Fibroblast of villous mesenchyme (primary cell): ENCODE results near the gene EFTUD2. TPM values are rescaled to one million over a fixed set of nuclear protein-coding genes. Genes with fewer than 3 reads are reported as not detected.
A peak's percentile ranks its signal among the peaks of the same experiment; 100 is the strongest.

Source experiments
- DNase-seq: peaks from one replicate; pipeline ENCODE4 v3.0.0-alpha.2; 2010; ENCODE audit warnings: low read depth
- H3K4me3 ChIP-seq: 2 replicates; pipeline ENCODE4 v1.5.1; 2011; ENCODE audit warnings: low read depth, mild to moderate bottlenecking, low read length
- CTCF ChIP-seq: IDR thresholded peaks from 2 replicates; pipeline ENCODE4 v1.5.1; 2012; ENCODE audit warnings: low read depth, mild to moderate bottlenecking, low read length; ENCODE audit not compliant: insufficient read depth
- small RNA-seq: library from RNA; depleted of rRNA; stranded (forward); fragments of <200 nt; gene quantifications from one replicate; pipeline ENCODE3, GENCODE V24; 2012
- total RNA-seq: library from RNA; depleted of rRNA; stranded (reverse); fragments of >200 nt; gene quantifications from 2 replicates; pipeline ENCODE4 v1.2.3, GENCODE V29; 2012

Gene EFTUD2
- total RNA-seq, 1 donor = 75.6 TPM

GRCh38 chr17:44804302-44805089 lies 94.7 kb downstream of the EFTUD2 start:
- DNase-seq = peak; percentile 91
- no peak overlapping the region for H3K4me3 ChIP-seq
- TF ChIP-seq CTCF = no peak

DNA sequence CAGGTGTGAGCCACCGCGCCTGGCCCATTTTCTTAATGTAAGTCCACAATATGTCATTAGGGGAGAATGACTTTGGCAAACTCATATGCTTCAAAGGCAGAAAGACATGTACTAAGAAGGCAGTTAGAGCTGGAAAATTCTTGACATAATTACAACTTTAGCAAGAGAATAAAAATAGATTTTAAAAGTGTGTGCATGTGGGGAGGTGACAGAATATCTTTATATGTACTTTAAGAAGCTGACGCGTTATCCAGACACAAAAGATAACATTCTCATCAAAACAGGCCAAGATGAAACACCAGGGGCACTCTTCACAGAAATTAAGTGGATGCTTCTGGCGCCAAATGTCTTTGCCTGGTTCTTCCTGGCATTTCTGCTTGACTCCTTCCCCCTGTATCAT lies 97.4 kb downstream of the EFTUD2 start:
- DNase-seq = no peak
- TF ChIP-seq CTCF = no peak
- H3K4me3 ChIP-seq = no peak overlapping the region

Small RNAs within 50 kb of the gene (small RNA-seq; reads per million reads assigned to genes)
- gene CCDC103 (not detected), gene MIR6783 (0.85 reads per million), gene RN7SL405P (not detected)

Other genes with a start within 250 kb of the EFTUD2 start
- under 0.01 and 0.43 TPM in 2 replicates for gene MEIOC, start 243.0 kb downstream of the EFTUD2 start, total RNA-seq
- 32.5 and 52.2 TPM in 2 replicates for gene CCDC43, start 209.7 kb downstream of the EFTUD2 start, total RNA-seq
- 4.2 and 7.8 TPM in 2 replicates for gene DBF4B, start 190.8 kb downstream of the EFTUD2 start, total RNA-seq
- 0.32 and 0.43 TPM in 2 replicates for gene ADAM11, start 140.5 kb downstream of the EFTUD2 start, total RNA-seq
- gene GJC1, start 69.2 kb downstream of the EFTUD2 start, total RNA-seq = 30.2 and 40.6 TPM in 2 replicates
- not detected in 2 replicates for gene HIGD1B, start 51.6 kb downstream of the EFTUD2 start, total RNA-seq
- 0.86 and 1.9 TPM in 2 replicates for gene GFAP, start 16.1 kb upstream of the EFTUD2 start, total RNA-seq
- gene KIF18B, start 48.3 kb upstream of the EFTUD2 start, total RNA-seq = 3.9 and 5.2 TPM in 2 replicates
- 0.43 and 0.97 TPM in 2 replicates for gene C1QL1, start 68.9 kb upstream of the EFTUD2 start, total RNA-seq
- gene DCAKD, start 152.2 kb upstream of the EFTUD2 start, total RNA-seq = 46.7 and 52.2 TPM in 2 replicates
- gene NMT1, start 161.9 kb upstream of the EFTUD2 start, total RNA-seq = 67.0 and 78.2 TPM in 2 replicates
- 41.9 and 62.6 TPM in 2 replicates for gene PLCD3, start 233.1 kb upstream of the EFTUD2 start, total RNA-seq
- 6.1 and 6.9 TPM in 2 replicates for gene ACBD4, start 236.2 kb upstream of the EFTUD2 start, total RNA-seq
- 8.4 and 11.7 TPM in 2 replicates for gene HEXIM1, start 249.0 kb upstream of the EFTUD2 start, total RNA-seq